Fibroblast of lung (primary cell): ENCODE data around the gene ALG2.

Experiments
- EZH2 ChIP-seq: IDR thresholded peaks from 2 replicates; pipeline ENCODE4 v1.5.1; 2012; ENCODE audit warnings: low read length, control low read depth, mild to moderate bottlenecking; ENCODE audit errors: missing control alignments
- TF ChIP-seq, protein P1 (sequence below), 2 donors: IDR thresholded peaks in 1 of 2; conservative IDR thresholded peaks in 1 of 2; 1 replicate in 1 of 2; 2 replicates in 1 of 2; pipeline ENCODE4 v1.5.1; 2011 to 2012; ENCODE audit warnings: low read length in 2 of 2, control low read depth in 1 of 2, inconsistent platforms in 1 of 2, low read depth in 1 of 2, mild to moderate bottlenecking in 1 of 2

DNA sequence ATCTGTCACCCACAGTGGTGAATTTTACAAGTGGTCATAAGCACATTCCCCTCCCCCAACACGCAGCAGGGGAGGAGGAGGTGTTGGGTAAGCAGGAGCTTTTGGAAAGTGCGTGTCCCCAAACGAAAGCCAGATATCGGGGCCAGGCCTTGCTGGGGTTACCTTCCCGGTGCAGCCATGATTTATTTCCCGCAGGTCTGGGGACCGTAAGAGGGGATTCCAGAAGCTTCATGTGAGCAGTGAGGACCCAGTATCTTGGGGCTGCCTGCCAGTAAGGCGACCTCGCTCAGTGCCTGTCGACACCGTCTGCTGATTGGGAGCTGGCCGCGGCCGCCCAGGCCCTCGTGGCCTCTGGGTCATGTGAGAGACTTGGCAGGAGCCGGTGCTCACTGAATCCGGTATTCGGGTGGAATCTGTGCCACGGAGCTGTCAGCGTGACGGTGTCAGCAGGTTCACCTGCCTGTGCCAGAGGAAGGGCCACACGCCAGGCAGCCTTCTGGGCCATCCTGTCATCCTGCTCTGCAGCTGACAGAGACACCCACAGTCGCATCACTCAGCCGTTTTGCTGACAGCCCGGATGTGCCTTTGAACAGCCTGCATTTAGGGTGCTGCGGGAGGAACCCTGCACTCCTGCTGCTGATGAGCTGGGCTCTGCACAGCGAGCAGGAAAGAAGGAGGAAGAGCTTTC lies 37.6 kb upstream of the ALG2 start:
- TF ChIP-seq, protein P1, sequence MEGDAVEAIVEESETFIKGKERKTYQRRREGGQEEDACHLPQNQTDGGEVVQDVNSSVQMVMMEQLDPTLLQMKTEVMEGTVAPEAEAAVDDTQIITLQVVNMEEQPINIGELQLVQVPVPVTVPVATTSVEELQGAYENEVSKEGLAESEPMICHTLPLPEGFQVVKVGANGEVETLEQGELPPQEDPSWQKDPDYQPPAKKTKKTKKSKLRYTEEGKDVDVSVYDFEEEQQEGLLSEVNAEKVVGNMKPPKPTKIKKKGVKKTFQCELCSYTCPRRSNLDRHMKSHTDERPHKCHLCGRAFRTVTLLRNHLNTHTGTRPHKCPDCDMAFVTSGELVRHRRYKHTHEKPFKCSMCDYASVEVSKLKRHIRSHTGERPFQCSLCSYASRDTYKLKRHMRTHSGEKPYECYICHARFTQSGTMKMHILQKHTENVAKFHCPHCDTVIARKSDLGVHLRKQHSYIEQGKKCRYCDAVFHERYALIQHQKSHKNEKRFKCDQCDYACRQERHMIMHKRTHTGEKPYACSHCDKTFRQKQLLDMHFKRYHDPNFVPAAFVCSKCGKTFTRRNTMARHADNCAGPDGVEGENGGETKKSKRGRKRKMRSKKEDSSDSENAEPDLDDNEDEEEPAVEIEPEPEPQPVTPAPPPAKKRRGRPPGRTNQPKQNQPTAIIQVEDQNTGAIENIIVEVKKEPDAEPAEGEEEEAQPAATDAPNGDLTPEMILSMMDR (conservative IDR thresholded peaks at IDR 0.05 in 1 of 2, IDR thresholded peaks at IDR 0.05 in 1 of 2; ENCODE audit: low read depth in 1 of 2, low read length in 2 of 2) = no peak
- TF ChIP-seq EZH2 = no peak
